ENCODE data around the gene EFCAB14.

- TF ChIP-seq ZBED1 (IDR thresholded peaks at IDR 0.05; ENCODE audit: borderline replicate concordance) (no peak), POLR2AphosphoS5 (IDR thresholded peaks at IDR 0.05; ENCODE audit: low read length) (no peak), MEF2A (IDR thresholded peaks at IDR 0.05; ENCODE audit: insufficient read depth, low read depth, low read length) (no peak), CTCF (IDR thresholded peaks at IDR 0.05 in 2 of 3, conservative IDR thresholded peaks at IDR 0.05 in 1 of 3; ENCODE audit: control insufficient read depth in 2 of 3, extremely low read depth in 1 of 3, insufficient read depth in 1 of 3, low read depth in 3 of 3, low read length in 3 of 3) (no peak), DPF2 (IDR thresholded peaks at IDR 0.05) (no peak), RCOR1 (conservative IDR thresholded peaks at IDR 0.05; ENCODE audit: low read depth, low read length) (no peak), HCFC1 (IDR thresholded peaks at IDR 0.05; ENCODE audit: low read length) (no peak), SRF (IDR thresholded peaks at IDR 0.05; ENCODE audit: low read depth in 2 of 2, low read length in 2 of 2) (no peak)
Measured at GRCh38 chr1:46690931-46691421, 27.9 kb downstream of the EFCAB14 start.
